ENCODE measurements around the gene MACROD1. TPM values are rescaled to one million over a fixed set of nuclear protein-coding genes. Genes with fewer than 3 reads are reported as not detected.
A peak's percentile ranks its signal among the peaks of the same experiment; 100 is the strongest.

The MACROD1 gene
- total and polyA plus RNA-seq, 2 donors, result 9.8 to 25.1 TPM

DNA sequence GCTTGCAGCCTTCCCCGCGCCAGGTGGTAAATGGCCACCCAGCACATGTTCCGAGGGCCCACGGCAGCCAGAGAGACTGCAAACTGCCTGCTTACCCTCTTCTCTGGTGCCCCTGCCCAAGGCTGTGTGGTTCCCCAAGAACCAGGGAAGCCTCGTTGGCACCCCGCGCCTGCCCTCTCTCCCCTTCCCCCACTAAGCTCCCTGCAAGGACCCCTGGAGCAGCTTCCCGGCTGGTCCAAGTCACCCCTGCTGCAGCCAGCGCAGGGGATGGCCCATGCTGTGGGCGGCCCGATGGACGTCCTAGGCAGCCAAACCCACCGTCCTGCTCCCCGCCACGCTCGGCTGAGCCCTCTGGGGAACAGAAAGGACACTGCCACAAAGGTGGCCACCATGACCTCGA is 30.2 kb downstream of the MACROD1 start:
- Histone ChIP-seq H3K4me3 (ENCODE audit: low read depth, low read length) (no peak overlapping the region), H3K4me1 (ENCODE audit: insufficient read depth) (no peaks in the 10 kb centered on the region), H3K27ac (ENCODE audit: low read depth) (no peak overlapping the region), H3K36me3 (ENCODE audit: insufficient read depth) (no peaks in the 10 kb centered on the region)
- WGBS, result 86% methylated on average over 17 of the region's 17 CpGs
- no peak for DNase-seq (ENCODE audit: extremely low spot score)

DNA sequence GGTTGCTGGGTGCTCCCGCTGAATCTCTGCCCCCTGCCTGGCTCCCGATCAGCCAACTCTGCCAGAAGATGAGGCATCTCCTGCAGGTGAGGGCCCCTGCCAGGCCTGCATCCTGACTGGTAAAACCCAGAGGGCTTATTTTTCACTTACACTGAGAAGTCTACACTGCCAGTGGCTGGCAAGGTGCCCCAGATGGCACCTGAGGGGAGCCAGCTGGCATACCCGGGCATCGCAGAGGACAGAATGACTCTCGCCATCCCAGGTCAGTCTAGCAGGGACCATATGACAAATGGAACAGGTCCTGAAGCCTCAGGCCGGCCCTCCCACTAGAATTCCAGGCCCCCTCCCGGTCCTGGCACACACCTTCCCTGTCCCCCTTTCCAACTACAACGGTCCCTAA is 30.9 kb downstream of the MACROD1 start:
- no peak for DNase-seq (ENCODE audit: extremely low spot score)
- Histone ChIP-seq H3K36me3 (ENCODE audit: insufficient read depth) (no peaks in the 10 kb centered on the region), H3K4me1 (ENCODE audit: insufficient read depth) (no peaks in the 10 kb centered on the region), H3K4me3 (ENCODE audit: low read depth, low read length) (no peak overlapping the region), H3K27ac (ENCODE audit: low read depth) (no peak overlapping the region)
- WGBS, result 88% methylated on average over 8 of the region's 8 CpGs

DNA sequence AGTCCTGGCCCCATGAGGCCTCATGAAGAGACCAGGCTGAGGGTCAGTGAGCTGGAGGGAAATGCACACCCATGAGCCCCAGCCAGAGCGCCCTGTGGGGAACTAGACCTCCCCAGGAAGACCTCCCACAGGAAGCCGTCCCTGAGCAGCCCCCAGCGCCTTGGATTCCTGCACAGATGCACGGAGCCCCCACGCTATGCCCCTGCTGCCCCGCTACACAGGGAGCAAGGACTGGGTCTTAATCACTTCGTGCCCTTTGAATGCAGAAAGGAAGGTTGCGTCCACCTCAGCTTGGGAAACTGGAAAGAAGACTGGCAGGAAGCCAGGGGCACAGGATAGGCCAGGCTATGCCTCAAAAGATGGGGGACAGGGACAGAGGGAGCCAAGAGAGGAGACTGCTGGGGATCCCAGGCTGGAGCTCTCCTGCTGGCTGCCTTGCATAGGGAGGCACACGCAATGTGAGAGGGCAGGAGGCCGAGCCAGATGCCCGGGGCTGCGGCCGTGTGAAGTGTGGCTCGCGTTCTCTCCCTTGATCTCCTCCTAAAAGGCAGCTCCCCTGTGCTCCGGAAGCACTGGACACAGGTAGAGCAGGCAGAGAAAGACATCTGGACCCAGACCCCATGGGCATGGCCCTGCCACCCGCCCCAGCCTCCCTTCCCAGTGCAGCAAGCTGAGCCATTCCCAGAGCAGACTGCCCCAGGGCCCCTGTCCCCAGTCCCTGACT is 32.8 kb downstream of the MACROD1 start:
- H3K4me3 ChIP-seq (ENCODE audit: low read depth, low read length), result no peak overlapping the region
- H3K36me3 ChIP-seq (ENCODE audit: insufficient read depth), result no peaks in the 10 kb centered on the region
- no peak for DNase-seq (ENCODE audit: extremely low spot score)
- no peaks in the 10 kb centered on the region for H3K4me1 ChIP-seq (ENCODE audit: insufficient read depth)
- WGBS, result 96% methylated on average over 17 of the region's 17 CpGs
- H3K27ac ChIP-seq (ENCODE audit: low read depth), result no peak overlapping the region

DNA sequence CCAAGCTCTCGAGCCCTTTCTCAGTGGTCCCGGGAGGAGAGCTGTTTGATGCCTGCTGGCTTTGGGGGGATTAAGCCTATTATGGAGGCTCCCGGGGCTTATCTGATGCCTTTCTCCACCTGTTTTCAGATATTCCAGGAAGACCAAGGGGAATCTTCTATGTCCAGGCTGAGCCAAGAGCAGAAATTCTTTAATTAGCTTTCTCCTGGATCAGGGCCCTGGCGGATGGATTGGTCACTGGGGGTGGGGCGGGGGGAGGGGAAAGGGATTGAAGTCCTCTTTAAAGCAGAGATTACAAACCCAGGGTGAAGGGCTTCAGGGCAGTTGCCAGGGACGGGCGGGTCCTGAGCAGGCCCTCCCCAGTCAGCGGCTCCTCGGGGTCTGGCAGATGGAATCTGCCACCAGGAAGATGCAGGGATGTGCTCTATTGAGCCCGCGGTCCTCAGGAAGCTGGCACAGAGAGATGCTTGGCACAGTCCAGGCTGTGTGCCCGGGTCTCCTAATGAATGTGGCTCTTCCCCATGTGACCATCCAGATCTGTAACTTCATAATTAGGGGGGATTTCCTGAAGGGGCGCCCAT is 33.6 kb downstream of the MACROD1 start:
- WGBS, result 43% methylated on average over 13 of the region's 13 CpGs
- Histone ChIP-seq H3K36me3 (ENCODE audit: insufficient read depth) (no peaks in the 10 kb centered on the region), H3K4me1 (ENCODE audit: insufficient read depth) (no peaks in the 10 kb centered on the region), H3K4me3 (ENCODE audit: low read depth, low read length) (no peak overlapping the region), H3K27ac (ENCODE audit: low read depth) (no peak overlapping the region)
- DNase-seq (ENCODE audit: extremely low spot score), result no peak

DNA sequence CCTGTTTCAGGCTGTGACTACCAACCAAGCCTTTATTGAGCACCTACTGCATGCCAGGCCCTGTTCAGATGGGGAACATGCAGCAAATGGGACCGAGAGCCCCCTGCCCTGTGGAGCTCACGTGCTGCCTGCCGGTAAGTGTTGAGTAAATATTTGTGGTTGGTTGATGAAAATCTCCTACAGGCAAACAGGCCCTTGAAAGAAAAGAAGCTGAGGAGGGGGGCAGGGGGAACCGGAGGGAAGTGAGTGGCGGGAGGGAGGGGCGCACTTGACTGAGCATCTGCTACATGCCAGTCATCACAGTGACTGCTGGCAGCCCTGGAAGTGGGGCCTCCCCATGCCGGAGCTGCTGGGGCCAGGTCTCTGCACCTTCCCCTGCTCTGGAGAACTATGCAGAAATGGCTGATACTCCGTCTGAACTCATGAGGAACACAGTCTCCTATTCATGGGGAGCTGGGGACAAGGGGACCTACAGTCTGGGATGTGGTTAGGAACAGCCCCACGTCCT is 34.2 kb downstream of the MACROD1 start:
- no peak for DNase-seq (ENCODE audit: extremely low spot score)
- Histone ChIP-seq H3K4me3 (ENCODE audit: low read depth, low read length) (no peak overlapping the region), H3K4me1 (ENCODE audit: insufficient read depth) (no peaks in the 10 kb centered on the region), H3K36me3 (ENCODE audit: insufficient read depth) (no peaks in the 10 kb centered on the region), H3K27ac (ENCODE audit: low read depth) (no peak overlapping the region)
- 58% methylated on average over 9 of the region's 9 CpGs for WGBS

DNA sequence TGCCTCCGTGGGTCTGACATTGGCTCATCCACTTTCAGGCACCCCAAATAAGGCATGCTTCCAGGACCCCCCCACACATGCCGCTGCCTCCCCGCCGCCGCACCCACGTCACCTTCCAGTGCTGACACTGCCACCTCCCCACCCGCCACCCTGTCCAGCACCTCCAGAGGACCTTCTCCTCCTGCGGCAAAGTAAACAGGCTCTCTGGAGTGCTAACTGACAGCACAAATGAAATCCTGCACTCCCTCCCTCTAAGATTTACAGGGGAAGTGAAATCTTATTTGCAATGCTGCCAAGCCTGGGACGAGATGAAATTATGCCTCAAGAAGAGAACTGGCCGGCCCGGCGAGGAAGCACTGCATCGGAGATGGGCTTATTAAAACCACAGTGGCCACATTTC is 35.3 kb downstream of the MACROD1 start:
- no peak overlapping the region for H3K27ac ChIP-seq (ENCODE audit: low read depth)
- no peaks in the 10 kb centered on the region for H3K4me1 ChIP-seq (ENCODE audit: insufficient read depth)
- 60% methylated on average over 13 of the region's 13 CpGs for WGBS
- no peak overlapping the region for H3K4me3 ChIP-seq (ENCODE audit: low read depth, low read length)
- DNase-seq (ENCODE audit: extremely low spot score), result peak; percentile 41
- no peaks in the 10 kb centered on the region for H3K36me3 ChIP-seq (ENCODE audit: insufficient read depth)

DNA sequence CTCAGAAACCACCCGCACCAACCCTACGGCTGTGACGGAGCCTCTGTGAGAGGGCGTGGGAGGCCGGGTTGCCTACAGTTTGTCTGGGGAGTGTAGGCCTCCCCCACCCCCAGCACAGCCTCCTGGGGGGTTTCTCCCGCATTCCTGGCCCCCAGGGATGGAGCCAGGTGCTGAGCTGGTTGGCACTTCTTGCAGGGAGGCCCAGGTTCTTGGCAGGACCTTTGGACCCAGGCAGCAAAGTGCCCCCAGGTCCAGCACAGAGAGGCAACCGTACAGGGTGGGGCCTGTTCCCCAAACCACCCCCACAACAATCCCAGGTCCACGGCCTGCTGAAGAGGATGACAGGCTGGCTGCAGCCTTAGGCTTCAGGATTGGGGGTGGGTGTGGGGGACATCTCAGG is 36.5 kb downstream of the MACROD1 start:
- DNase-seq (ENCODE audit: extremely low spot score), result no peak
- WGBS, result 94% methylated on average over 8 of the region's 8 CpGs
- Histone ChIP-seq H3K27ac (ENCODE audit: low read depth) (no peak overlapping the region), H3K4me3 (ENCODE audit: low read depth, low read length) (no peak overlapping the region), H3K4me1 (ENCODE audit: insufficient read depth) (no peaks in the 10 kb centered on the region), H3K36me3 (ENCODE audit: insufficient read depth) (no peaks in the 10 kb centered on the region)

DNA sequence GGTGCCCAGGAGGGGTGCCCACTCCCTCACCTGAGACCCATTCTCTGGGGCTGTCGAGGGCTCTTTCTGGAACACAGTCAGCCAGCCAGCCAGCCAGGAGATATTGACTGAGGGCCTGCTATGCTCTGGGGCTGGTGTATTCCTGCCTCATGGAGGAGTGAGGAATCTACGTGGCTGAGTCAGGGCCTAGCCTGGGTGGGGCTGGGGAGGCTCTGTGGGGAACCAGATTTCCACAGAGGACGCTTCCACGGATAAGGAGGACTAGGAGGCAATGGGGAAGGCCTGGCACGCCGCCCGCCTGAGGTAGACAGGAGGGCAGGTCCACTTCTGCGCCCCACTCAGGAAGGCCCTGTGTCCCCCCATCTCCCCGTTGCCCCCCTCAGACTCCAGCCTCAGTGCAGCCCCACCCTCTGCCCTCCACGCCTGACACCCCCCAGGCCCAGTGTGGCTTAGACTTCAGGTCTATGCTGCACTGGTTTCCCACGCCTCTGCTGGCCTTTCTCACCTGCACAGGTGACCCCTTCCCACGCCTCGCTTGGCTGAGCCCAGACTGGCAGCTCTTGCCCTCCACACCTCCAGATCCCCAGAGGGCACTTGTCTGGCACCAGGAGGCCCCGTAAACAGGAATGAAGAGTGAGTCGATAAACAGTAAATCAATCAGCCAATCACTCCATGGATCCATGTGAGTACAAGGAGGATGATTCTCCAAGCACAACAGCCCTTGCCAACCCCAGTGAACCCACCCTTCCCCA is 37.5 kb downstream of the MACROD1 start:
- no peak for DNase-seq (ENCODE audit: extremely low spot score)
- Histone ChIP-seq H3K36me3 (ENCODE audit: insufficient read depth) (no peaks in the 10 kb centered on the region), H3K4me3 (ENCODE audit: low read depth, low read length) (no peak overlapping the region), H3K4me1 (ENCODE audit: insufficient read depth) (no peaks in the 10 kb centered on the region), H3K27ac (ENCODE audit: low read depth) (no peak overlapping the region)
- 89% methylated on average over 15 of the region's 15 CpGs for WGBS

DNA sequence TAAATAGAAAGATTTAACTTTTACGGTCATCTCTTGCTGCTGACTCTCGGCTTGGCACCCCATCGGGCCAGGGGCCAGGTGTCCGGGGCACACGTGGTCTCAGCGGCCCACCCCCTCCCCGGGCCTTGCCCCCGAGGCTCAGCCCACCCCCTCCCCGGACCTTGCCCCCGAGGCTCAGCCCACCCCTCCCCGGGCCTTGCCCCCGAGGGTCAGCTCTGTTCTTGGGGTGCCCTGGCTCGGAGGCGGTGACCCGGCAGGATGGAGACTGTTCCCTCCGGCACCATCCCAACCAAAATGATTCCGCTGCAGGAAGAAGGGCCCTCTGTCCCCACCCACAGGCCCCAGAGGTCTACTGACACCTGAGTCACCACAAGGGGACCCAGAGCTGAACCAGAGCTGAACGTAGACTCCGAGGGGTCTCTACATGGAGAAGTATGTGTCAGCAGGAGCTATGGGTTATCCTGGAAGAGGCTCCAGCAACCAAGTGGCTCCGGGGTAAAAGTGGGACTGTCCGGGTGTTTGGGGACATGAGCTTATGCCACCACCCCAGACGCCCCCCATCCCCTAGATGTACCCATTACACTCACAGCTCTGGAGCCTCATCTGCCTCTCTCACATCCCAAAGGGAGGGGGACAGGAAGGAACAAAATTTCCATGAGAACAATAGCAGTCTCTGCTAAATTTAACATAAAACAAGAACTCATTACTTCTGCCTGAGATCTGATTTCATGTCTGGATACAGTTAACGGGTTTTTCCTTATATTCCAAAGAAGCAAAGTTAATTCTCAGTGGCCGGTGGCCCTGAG is 38.4 kb downstream of the MACROD1 start:
- DNase-seq (ENCODE audit: extremely low spot score), result no peak
- Histone ChIP-seq H3K4me3 (ENCODE audit: low read depth, low read length) (no peak overlapping the region), H3K4me1 (ENCODE audit: insufficient read depth) (no peaks in the 10 kb centered on the region), H3K27ac (ENCODE audit: low read depth) (no peak overlapping the region), H3K36me3 (ENCODE audit: insufficient read depth) (no peaks in the 10 kb centered on the region)
- 86% methylated on average over 24 of the region's 24 CpGs for WGBS

DNA sequence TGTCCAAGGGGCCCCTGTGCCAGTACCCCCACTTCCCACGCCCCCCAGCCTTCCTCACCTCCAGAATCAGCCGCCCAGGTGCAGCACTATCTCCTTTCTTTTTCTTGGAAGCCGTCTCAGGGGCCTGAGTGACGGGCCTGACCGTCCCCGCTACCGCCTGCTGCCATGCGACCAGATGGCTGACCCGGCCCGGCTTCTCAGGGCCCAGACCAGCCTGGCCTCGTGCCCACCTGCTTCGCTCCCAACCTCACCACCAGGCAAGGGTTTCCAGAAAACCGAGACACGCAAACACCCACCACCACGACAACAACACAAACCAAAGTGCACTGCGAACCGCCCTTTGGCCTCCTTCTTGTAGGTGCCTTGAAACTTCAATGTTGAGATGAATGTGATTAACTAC is 39.1 kb downstream of the MACROD1 start:
- Histone ChIP-seq H3K27ac (ENCODE audit: low read depth) (no peak overlapping the region), H3K4me1 (ENCODE audit: insufficient read depth) (no peaks in the 10 kb centered on the region), H3K36me3 (ENCODE audit: insufficient read depth) (no peaks in the 10 kb centered on the region), H3K4me3 (ENCODE audit: low read depth, low read length) (no peak overlapping the region)
- DNase-seq (ENCODE audit: extremely low spot score), result no peak
- WGBS, result 91% methylated on average over 17 of the region's 17 CpGs

DNA sequence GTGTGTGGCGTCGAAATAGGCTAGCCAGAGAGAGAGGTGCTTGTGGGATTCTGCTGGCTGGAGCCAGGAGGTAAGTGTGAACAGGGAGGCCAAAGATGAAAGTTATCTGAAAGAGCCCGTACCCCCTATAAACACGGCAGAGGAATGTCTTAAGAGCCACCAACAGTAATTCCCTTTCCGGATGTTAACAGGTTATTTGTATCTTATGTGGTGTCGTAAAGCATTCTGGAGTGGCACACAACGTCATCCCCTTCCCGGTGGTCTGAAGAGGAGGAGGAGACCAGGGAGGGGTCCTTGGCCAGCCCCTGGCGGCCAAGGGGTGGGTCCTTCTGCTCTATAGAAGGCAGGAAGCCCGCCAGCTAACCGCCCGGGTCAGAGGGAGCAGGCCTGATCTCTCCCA is 39.5 kb downstream of the MACROD1 start:
- H3K4me1 ChIP-seq (ENCODE audit: insufficient read depth), result no peaks in the 10 kb centered on the region
- H3K36me3 ChIP-seq (ENCODE audit: insufficient read depth), result no peaks in the 10 kb centered on the region
- H3K27ac ChIP-seq (ENCODE audit: low read depth), result no peak overlapping the region
- H3K4me3 ChIP-seq (ENCODE audit: low read depth, low read length), result no peak overlapping the region
- WGBS, result 79% methylated on average over 12 of the region's 12 CpGs
- DNase-seq (ENCODE audit: extremely low spot score), result no peak

DNA sequence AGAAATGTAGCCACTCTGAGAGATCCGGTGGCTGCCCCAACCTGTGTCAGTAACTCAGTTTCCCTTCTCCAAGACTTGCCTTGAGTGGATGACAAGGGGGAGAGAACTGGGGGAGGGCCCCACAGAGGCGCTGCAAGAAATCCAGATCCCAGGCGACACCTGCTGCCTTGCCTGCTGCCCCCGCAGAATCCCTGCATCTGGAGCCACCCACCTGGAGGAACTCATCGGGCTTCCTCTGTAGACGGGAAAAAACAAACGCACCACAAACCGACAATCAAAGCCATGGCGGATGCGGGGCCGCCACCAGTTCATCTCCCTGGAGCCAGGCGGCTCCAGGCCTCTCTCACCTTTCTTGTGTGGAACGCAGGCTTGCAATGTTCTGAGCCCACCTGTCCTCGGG is 40.2 kb downstream of the MACROD1 start:
- H3K36me3 ChIP-seq (ENCODE audit: insufficient read depth), result no peaks in the 10 kb centered on the region
- no peak overlapping the region for H3K27ac ChIP-seq (ENCODE audit: low read depth)
- H3K4me3 ChIP-seq (ENCODE audit: low read depth, low read length), result no peak overlapping the region
- WGBS, result 83% methylated on average over 14 of the region's 14 CpGs
- DNase-seq (ENCODE audit: extremely low spot score), result no peak
- no peaks in the 10 kb centered on the region for H3K4me1 ChIP-seq (ENCODE audit: insufficient read depth)

DNA sequence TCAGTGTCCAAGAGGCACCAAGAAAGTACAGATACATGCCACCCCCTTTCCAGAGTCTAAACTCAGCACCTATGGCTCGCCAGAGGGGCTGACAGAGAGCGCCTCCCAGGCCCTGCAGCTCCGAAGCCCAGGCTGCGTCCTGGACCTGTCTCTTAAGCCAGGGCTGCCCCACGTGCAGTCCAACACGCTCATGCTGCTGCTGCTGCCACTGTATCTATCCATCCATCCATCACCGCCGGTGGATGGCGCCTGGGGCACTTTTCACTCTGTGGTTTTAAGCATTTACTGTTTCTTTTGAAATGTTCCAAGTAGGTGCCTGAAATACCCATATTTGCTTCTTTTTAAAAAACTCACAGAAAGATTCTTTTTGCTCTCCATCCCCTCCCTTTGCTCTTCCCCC is 41.8 kb downstream of the MACROD1 start:
- no peak overlapping the region for H3K4me3 ChIP-seq (ENCODE audit: low read depth, low read length)
- no peak for DNase-seq (ENCODE audit: extremely low spot score)
- 90% methylated on average over 9 of the region's 9 CpGs for WGBS
- H3K36me3 ChIP-seq (ENCODE audit: insufficient read depth), result no peaks in the 10 kb centered on the region
- H3K27ac ChIP-seq (ENCODE audit: low read depth), result no peak overlapping the region
- no peaks in the 10 kb centered on the region for H3K4me1 ChIP-seq (ENCODE audit: insufficient read depth)

Measured in urinary bladder (tissue), 4 donors.